NCI-H1048 (cell line): ENCODE results near the gene DGKK.

Experiments
- DNase-seq: peaks from one replicate; lab custom pipeline; 2025; lab: John Stamatoyannopoulos, UW

Gene DGKK

GRCh38 chrX:50470103-50471031 is at the start of gene DGKK:
Gene DGKK (minus strand): TSS chrX:50470825. CDS start chrX:50470678, 147 bp downstream.
- no peak for DNase-seq

DNA sequence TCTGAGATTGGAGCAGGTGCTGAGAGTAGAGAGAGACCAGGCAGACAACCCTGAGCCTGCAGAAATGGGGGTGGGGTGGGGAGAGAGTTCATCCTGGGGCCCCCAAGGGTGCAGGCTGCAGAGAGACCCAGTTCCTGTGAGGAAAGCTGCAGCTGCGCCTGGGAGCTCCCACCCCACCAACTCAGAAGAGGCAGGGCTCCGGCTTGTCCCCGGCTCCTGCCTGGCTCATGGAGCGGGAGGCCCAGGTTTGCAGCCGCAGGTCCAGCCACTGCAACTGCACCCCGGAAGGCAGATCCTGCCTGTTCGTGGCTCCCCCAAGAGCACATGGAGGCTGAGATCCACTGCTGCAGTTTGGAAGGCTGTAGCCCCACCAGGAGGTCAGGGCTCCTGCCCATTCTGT is 44.2 kb upstream of the DGKK start:
- no peak for DNase-seq

GRCh38 chrX:50497114-50497513 is 26.5 kb upstream of the DGKK start:
- DNase-seq, result no peak

DNA sequence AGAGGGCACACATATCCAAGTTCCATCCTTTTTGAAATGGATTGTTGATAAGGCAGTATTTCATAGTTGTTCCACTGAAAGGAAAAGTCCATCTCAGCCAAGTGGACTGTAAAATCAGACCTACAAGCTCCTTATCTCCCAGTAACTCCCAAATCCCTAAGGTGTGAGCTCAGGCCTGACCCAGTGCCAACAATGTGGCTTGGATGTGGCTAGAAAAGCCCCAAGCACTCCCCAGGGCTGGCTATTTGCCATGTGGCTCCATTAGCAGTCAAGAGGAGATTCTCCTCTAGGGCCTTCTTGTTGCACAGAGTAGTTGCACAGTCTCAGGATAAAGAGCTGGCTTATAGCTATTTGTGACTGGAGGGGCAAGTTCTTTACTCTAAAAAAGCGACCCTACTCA is 25.0 kb upstream of the DGKK start:
- no peak for DNase-seq

DNA sequence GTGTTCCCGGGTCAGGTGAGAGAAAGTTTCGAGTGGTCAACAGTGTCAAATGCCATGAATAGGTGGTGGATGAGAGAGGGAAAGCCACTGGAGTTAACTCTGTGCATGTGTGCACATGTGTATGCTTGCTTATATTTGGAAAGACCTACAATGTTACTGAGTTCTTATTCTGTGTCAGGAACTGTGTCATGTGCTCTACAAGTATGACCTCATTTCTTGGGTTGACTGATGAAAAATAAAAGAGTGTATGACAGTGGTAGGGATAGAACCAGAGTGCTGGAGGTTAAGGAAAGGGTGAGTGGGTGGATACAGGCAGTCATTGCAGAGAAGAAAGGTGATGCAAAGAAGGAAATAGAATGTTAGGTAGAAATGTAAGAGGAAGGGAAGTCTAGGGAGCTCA is 22.1 kb upstream of the DGKK start:
- DNase-seq, result no peak

DNA sequence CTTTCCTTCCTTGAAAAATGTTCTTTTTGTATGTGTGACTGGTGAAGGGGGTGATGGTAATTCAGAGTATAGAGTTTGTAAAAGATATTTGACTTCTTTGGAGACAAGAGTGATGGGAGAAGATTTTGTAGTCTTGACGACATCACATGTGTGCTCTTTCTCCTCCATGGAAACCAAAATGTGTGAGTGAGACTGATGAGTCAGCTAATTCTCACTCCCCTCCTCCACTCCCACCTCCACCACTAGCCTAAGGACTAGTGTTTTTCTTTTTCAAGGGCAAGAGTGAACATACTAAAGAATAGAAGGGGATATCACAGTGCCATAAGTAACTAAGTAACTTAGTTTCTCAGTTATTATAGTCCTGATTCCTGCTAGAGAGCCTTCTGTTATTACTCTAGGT is 14.0 kb upstream of the DGKK start:
- no peak for DNase-seq

GRCh38 chrX:50483283-50483682 is 12.7 kb upstream of the DGKK start:
- no peak for DNase-seq

- DNase-seq, result no peak
These were observed 4.6 kb upstream of the DGKK start for GRCh38 chrX:50475208-50475607.

GRCh38 chrX:50471390-50471789 is 765 bp upstream of the DGKK start:
- no peak for DNase-seq

- no peak for DNase-seq
These were observed 1.4 kb downstream of the DGKK start for GRCh38 chrX:50469206-50469605.

DNA sequence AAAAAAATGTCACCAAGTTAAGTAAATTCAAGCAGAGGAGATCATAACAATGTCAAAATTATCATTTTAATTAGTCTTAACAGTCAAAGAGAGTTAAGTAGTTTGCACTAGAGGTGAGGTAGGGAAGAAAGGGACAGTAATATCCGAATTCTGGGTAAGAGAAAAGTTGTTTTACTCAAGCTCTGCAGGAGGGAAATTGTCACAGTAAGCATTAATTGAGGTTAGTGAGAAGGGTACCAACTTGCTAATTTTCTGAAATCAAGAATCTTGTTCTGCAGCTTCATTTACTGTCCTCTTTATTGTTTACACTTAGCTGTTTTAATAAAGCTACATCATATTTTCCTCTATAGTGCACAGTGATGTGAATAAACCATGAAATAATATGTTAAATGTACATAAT is 11.0 kb downstream of the DGKK start:
- no peak for DNase-seq

GRCh38 chrX:50458483-50458882 is 12.1 kb downstream of the DGKK start:
- DNase-seq, result no peak

DNA sequence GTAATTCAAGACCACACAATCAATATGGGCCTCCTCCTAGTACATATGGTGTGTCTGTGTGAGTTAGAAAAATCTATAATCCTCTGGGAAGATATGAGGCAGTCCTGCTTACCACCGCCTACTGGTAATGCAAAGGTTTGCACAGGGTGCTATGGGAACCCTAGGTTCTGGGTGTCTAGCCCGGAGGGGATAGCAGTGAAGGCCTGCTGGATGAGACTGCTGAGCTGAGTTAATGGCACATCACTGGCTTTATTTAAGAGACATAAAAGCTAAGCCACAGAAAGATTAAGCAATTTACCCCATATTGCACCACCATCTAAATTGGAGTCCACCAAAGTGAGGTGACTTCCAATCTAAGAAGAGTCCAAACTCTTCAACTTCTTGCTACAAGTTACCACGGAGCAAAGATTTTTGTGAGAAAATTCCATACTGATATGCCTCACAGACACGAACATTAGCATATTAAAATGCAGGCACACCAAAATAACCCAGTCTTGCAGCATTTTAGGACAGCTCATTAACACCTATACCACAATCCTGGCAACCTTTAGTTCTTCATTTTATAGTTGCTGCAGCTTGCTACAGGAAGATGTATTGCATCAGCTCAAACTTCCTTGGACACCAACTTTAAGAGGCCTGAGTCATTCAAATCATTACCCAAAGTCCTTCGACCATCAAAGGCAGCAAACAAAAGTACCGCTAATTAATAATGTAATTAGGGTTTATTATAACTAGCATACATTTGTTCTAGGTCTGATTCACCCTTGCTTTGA is 13.7 kb downstream of the DGKK start:
- DNase-seq, result no peak

DNA sequence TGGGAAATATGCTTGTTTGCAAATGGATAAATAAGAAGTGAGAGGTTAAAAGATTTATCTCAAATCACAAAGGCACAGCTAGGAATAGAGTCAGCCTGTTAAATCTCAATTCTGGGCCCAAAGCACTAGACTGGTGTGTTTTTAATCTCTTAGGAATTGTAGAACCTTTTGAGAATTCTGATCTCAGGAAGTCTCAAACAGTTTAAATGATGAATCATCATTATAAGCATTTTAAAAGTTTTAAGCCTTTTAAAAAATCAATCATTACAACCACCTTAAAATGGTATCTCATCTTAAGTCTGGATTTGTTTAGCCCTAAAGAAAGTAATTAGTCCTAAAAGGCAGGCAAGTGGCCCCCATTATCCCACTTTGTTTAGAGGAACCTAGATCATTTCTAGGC is 17.8 kb downstream of the DGKK start:
- DNase-seq, result no peak

GRCh38 chrX:50450324-50450723 is 20.3 kb downstream of the DGKK start:
- no peak for DNase-seq

- DNase-seq, result no peak
These were observed 22.1 kb downstream of the DGKK start for GRCh38 chrX:50448565-50448964.

DNA sequence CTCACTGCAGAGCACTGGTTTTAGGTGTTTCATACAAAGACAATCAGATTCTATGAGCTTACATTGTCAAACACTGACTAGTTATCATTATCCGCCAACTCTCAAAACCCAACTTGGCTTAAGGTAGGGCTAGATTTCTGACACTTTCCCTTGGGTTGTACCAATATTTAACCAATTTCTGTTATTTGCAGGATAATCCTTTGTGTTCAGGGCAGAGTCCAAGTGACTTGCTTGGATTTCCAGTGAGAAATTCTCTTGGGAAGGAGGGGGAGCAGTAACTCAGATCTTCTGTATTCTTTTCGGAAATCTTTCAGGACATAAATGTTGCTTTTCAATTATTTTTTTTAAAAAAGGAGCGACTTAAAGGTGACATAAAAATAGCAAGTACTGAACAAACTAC is 23.1 kb downstream of the DGKK start:
- DNase-seq, result no peak

DNA sequence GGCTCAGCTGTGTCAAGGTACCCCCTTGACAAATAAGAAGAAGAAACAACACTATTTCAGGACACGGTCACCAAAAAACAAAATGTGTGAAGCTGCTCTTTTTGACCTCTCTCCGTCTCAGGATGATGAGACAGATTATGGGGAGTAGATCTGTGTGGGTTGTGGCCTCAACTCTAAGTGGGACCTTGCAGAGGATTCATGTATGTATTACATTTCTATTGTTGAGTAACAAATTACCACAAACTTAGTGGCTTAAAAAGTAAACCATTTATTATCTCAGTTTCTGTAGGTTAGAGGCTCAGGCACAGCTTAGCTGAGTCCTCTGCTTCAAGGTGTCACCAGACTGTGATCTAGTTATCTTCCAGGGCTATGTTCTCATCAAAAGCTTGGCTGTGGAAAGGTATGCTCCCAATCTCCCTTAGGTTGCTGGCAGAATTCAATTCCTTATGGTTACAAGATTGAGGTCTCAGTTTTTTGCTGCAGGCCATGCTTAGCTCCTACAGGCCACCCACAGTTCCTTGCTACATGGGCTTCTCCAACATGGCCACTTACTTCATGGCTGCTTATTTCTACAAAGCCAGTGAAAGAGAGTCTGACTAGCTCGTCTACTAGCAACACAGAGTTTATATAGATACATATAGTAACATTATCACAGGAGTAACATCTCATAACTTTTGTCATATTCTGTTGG is 28.1 kb downstream of the DGKK start:
- no peak for DNase-seq

DNA sequence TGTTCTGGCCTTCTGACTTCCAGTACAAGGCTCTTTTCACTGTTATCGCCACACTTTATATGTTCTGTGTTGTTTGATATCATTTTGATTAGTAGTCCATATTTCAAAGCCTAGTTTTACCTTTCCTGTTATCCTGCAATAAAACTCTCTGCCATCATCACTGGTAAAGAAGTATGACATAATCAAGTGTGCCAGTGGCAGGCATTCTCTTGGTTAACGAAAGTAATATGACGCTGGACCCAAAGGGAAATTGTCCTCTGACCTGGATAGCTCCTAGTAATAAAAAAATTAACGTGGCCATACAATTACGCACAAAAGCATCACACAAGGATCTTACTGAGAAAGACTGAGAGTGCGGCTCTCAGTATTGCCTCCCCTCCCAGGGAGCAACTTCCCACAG is 33.8 kb downstream of the DGKK start:
- no peak for DNase-seq

- no peak for DNase-seq
These were observed 37.8 kb downstream of the DGKK start for GRCh38 chrX:50432829-50433289.

DNA sequence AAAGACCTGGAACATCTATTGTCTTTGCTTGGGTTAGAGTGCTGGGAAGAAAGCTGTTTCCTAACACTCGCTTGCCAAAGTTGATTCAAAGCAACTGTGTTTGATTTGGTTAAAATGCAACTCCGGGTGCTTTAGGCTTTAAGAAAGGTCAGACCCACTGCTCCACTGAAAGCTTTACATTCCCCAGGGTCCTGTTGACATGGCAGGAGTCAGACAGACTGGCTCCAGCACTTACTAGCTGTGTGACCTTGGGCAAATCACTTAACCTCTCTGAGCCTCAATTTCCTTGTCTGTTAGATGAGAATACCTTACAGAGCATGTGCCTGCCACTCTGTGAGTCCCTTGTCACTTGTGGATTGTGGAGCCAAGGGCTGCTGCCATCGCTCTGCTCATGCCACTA is 39.0 kb downstream of the DGKK start:
- DNase-seq, result no peak

GRCh38 chrX:50430917-50431575 is 39.6 kb downstream of the DGKK start:
- no peak for DNase-seq
